ENCODE data around the gene RCL1. TPM values are rescaled to one million over a fixed set of nuclear protein-coding genes. Genes with fewer than 3 reads are reported as not detected.
"Not testable (repeated sequence)": the region's sequence is repeated elsewhere in the genome, so short reads cannot be mapped to it uniquely, and the experiment has no call there.

Gene RCL1
- total RNA-seq, 1 donor from 2014 or later: 23.4 TPM

DNA sequence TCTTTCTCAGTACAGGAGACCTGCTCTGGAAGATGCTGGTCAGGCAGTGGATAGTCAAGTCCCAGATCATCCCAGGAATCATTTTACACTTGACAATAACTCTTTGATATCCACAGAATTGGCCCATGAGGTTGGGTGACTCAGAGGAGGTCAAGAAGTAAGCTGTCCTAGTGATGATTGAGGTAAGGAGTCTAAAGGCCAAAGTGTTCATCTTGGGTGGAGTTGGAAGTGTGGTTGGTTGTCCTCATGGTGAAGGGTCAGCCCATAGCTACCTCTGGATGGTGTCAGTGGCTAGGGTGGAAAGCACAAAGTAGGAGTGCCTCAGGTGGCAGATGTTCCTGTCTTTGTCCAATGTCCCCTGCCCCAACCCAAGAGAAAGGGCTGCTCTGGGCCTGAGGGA, 24.1 kb upstream of the RCL1 start:
- no peak for DNase-seq (ENCODE audit: low read depth)
- TF ChIP-seq, protein P1, sequence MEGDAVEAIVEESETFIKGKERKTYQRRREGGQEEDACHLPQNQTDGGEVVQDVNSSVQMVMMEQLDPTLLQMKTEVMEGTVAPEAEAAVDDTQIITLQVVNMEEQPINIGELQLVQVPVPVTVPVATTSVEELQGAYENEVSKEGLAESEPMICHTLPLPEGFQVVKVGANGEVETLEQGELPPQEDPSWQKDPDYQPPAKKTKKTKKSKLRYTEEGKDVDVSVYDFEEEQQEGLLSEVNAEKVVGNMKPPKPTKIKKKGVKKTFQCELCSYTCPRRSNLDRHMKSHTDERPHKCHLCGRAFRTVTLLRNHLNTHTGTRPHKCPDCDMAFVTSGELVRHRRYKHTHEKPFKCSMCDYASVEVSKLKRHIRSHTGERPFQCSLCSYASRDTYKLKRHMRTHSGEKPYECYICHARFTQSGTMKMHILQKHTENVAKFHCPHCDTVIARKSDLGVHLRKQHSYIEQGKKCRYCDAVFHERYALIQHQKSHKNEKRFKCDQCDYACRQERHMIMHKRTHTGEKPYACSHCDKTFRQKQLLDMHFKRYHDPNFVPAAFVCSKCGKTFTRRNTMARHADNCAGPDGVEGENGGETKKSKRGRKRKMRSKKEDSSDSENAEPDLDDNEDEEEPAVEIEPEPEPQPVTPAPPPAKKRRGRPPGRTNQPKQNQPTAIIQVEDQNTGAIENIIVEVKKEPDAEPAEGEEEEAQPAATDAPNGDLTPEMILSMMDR (conservative IDR thresholded peaks at IDR 0.05; ENCODE audit: low read depth, low read length): no peak
- no peak overlapping the region for H3K4me3 ChIP-seq (ENCODE audit: low read depth, low read length)

DNA sequence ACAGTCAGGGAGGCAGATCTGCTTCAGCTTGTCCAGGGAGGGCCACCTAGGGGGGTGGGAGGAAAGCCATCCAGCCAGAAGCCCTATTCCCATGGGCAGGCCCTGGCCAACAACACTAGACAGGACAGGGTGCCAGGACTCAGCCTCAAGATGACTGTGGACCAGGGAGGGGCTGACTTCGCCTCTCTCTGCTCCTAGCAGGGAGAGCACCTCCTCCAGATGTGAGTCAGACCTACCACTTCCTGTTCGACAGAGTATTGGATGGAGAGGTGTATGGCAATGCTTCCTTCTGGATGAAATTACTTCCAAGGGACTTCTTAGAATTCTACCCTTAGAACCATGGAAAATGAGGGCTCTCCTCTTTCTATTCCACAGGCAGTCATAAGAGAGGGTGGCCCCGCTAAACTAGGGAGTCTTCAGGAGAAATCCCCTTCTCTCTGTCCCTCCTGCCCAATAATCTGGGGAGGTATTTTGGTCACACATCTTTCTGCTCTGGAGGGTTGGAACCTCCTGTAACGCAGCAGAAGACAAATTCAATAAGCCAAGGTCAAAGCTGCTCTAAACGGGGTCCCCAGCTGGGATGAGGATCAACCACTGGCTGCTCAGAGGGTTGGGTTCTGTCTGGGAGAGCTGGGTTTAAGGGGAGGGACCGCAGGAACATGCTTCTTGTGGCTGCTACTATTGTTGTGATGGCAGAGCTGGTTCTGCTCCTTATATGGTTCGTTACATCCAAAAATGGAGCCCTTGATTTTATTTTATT, 23.2 kb upstream of the RCL1 start:
- no peak for DNase-seq (ENCODE audit: low read depth)
- TF ChIP-seq, protein P1 (conservative IDR thresholded peaks at IDR 0.05; ENCODE audit: low read depth, low read length): no peak
- H3K4me3 ChIP-seq (ENCODE audit: low read depth, low read length): no peak overlapping the region

DNA sequence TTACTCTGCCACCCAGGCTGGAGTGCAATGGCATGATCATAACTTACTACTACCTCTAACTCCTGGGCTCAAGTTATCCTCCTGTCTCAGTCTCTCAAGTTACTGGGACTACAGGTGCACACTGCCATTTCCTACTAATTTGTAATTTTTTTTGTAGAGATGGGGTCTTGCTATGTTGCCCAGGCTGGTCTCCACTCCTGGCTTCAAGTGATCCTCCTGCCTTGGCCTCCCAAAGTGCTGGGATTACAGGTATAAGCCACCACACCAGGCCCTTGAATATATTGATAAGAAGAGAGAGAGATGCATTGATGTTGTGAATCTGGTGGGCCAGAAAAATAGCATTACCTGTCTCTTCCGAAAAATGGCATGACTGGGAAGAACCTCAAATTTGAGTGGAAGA, 21.0 kb upstream of the RCL1 start:
- TF ChIP-seq, protein P1 (conservative IDR thresholded peaks at IDR 0.05; ENCODE audit: low read depth, low read length): no peak
- H3K4me3 ChIP-seq (ENCODE audit: low read depth, low read length): no peak overlapping the region

DNA sequence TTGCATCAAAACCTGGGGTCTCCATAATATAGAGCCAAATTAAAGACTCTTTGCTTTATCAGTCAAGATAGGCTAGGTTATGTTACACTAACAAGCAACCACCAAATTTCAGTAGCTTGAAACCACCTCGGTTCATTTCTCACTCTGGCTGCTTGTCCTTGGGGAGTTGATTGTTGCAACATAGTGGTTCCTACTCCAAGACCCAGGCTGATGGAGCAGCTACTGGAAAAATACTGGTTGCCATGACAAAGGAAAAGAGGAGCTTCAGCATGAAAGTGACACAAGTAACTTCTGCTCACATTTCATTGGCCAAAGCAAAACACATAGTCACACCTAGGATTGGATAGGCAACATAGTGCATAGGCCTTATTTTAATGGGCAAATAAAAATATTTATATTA, 18.5 kb upstream of the RCL1 start:
- no peak overlapping the region for H3K4me3 ChIP-seq (ENCODE audit: low read depth, low read length)
- no peak for DNase-seq (ENCODE audit: low read depth)
- TF ChIP-seq, protein P1 (conservative IDR thresholded peaks at IDR 0.05; ENCODE audit: low read depth, low read length): no peak

More for the DNA sequence above, 21.0 kb upstream of the RCL1 start:
- no peak for DNase-seq (ENCODE audit: low read depth)

- H3K4me3 ChIP-seq (ENCODE audit: low read depth, low read length); DNase-seq (ENCODE audit: low read depth): not testable (repeated sequence)
Measured at GRCh38 chr9:4774958-4775357, 17.8 kb upstream of the RCL1 start.

DNA sequence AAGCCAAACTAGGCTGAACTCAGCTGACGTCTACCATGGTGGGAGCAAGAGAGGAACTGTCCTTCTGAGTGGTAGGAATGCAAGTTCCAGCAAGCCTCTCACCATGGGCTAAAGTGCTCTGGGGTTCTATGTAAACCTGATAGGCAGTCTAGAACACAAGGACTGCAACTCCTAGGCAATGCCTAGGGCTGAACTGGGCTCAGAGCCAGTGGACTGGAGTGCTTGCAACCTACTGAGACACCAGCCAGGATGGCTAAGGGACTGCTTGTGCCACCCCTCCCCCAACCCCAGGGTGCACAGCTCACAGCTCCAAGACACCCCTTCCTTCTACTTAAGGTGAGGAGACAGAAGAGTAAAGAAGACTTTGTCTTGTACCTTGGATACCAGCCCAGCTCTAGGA, 12.1 kb upstream of the RCL1 start:
- DNase-seq (ENCODE audit: low read depth): no peak

GRCh38 chr9:4781408-4781807, 11.3 kb upstream of the RCL1 start:
- no peak for DNase-seq (ENCODE audit: low read depth)
- TF ChIP-seq, protein P1 (conservative IDR thresholded peaks at IDR 0.05; ENCODE audit: low read depth, low read length): no peak
- H3K4me3 ChIP-seq (ENCODE audit: low read depth, low read length): no peak overlapping the region

More for the DNA sequence above, 12.1 kb upstream of the RCL1 start:
- TF ChIP-seq, protein P1 (conservative IDR thresholded peaks at IDR 0.05; ENCODE audit: low read depth, low read length): no peak
- no peak overlapping the region for H3K4me3 ChIP-seq (ENCODE audit: low read depth, low read length)

DNA sequence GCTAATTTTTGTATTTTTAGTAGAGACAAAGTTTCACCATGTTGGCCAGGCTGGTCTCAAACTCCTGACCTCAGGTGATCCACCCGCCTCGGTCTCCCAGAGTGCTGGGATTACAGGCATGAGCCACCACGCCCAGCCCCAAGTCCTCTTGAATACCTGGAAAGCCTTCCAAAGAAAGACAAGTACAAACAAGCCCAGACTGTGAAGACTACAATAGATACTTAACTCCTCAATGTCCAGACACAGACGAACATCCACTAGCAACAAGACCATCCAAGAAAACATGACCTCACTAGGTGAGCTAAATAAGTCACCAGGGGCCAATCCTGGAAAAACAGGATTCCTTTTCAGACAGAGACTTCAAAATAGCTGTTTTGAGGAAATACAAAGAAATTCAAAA, 9.6 kb upstream of the RCL1 start:
- H3K4me3 ChIP-seq (ENCODE audit: low read depth, low read length); DNase-seq (ENCODE audit: low read depth): not testable (repeated sequence)
